Measurements from ENCODE around the gene BAG1. TPM values are rescaled to one million over a fixed set of nuclear protein-coding genes. Genes with fewer than 3 reads are reported as not detected.
A peak's percentile ranks its signal among the peaks of the same experiment; 100 is the strongest.

BAG1 gene
- total and polyA plus RNA-seq, 2 of the 13 experiments (the other 11 are each of a cell fraction or from before 2014, with no cell fraction given) = 23.1 to 59.5 TPM

DNA sequence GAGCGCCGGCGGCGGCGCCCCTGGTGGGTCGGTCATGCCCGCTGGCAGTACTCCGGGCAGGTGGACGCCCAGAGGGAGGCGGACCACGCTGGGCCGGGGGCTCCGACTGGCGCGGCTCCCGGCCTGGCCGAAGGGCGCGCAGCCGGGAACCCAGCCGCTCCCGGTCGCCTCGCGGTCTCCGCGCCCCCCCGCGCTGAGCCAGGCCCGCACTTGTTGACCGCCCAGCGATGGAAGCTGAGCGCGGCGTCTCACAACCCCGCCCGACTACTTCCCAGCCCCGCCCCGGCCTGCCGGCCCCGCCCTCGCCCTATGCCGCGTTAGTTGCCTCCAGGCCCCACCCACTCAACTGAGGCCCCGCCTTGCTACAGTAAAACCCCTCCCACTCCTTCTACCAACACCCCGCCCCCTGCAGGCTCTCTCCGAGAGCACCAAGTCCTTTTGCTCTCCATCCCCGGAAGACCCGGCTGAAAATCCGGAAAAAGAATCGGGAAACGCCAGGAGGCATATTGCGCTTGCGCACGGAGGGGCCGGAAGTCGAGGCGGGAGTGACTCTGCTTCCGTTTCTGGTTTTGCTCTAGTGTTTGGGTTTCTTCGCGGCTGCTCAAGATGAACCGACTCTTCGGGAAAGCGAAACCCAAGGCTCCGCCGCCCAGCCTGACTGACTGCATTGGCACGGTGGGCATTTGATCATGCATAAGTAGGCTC is at the start of gene BAG1, which contains the start of gene CHMP5 (continued):
- TF ChIP-seq, protein P1, sequence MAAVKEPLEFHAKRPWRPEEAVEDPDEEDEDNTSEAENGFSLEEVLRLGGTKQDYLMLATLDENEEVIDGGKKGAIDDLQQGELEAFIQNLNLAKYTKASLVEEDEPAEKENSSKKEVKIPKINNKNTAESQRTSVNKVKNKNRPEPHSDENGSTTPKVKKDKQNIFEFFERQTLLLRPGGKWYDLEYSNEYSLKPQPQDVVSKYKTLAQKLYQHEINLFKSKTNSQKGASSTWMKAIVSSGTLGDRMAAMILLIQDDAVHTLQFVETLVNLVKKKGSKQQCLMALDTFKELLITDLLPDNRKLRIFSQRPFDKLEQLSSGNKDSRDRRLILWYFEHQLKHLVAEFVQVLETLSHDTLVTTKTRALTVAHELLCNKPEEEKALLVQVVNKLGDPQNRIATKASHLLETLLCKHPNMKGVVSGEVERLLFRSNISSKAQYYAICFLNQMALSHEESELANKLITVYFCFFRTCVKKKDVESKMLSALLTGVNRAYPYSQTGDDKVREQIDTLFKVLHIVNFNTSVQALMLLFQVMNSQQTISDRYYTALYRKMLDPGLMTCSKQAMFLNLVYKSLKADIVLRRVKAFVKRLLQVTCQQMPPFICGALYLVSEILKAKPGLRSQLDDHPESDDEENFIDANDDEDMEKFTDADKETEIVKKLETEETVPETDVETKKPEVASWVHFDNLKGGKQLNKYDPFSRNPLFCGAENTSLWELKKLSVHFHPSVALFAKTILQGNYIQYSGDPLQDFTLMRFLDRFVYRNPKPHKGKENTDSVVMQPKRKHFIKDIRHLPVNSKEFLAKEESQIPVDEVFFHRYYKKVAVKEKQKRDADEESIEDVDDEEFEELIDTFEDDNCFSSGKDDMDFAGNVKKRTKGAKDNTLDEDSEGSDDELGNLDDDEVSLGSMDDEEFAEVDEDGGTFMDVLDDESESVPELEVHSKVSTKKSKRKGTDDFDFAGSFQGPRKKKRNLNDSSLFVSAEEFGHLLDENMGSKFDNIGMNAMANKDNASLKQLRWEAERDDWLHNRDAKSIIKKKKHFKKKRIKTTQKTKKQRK (IDR thresholded peaks at IDR 0.05; ENCODE audit: low read length) = no peak
- no peak for TF ChIP-seq ZMYM4 (CRISPR knock-in tag; IDR thresholded peaks at IDR 0.05)
- TF ChIP-seq ZNF749 (CRISPR knock-in tag; IDR thresholded peaks at IDR 0.05; ENCODE audit: borderline replicate concordance) = no peak
- TF ChIP-seq FOXK1 (CRISPR knock-in tag; IDR thresholded peaks at IDR 0.05; ENCODE audit: borderline replicate concordance, low read depth) = 0 out of 2 replicates have a peak, but pooled peaks have one; percentile 40
- TF ChIP-seq ZNF329 (CRISPR knock-in tag; IDR thresholded peaks at IDR 0.05; ENCODE audit: low read depth) = no peak
- no peak for TF ChIP-seq ZMYM2 (CRISPR knock-in tag; IDR thresholded peaks at IDR 0.05)
- no peak for TF ChIP-seq ZNF761 (CRISPR knock-in tag; conservative IDR thresholded peaks at IDR 0.05)
- TF ChIP-seq ZBTB7A (CRISPR knock-in tag; IDR thresholded peaks at IDR 0.05) = no peak
- TF ChIP-seq TERF1 (CRISPR knock-in tag; IDR thresholded peaks at IDR 0.05) = no peak
- TF ChIP-seq, protein P2, sequence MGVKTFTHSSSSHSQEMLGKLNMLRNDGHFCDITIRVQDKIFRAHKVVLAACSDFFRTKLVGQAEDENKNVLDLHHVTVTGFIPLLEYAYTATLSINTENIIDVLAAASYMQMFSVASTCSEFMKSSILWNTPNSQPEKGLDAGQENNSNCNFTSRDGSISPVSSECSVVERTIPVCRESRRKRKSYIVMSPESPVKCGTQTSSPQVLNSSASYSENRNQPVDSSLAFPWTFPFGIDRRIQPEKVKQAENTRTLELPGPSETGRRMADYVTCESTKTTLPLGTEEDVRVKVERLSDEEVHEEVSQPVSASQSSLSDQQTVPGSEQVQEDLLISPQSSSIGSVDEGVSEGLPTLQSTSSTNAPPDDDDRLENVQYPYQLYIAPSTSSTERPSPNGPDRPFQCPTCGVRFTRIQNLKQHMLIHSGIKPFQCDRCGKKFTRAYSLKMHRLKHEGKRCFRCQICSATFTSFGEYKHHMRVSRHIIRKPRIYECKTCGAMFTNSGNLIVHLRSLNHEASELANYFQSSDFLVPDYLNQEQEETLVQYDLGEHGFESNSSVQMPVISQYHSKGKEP (CRISPR knock-in tag; IDR thresholded peaks at IDR 0.05) = no peak
- TF ChIP-seq ATF2 (CRISPR knock-in tag; IDR thresholded peaks at IDR 0.05) = no peak
- TF ChIP-seq PPARG (CRISPR knock-in tag; conservative IDR thresholded peaks at IDR 0.05) = no peak
- no peak for TF ChIP-seq ZBTB7B (CRISPR knock-in tag; IDR thresholded peaks at IDR 0.05)
- no peak for TF ChIP-seq ZNF512B (CRISPR knock-in tag; IDR thresholded peaks at IDR 0.05; ENCODE audit: borderline replicate concordance)
- no peak for TF ChIP-seq MTA3 (CRISPR knock-in tag; IDR thresholded peaks at IDR 0.05)
- TF ChIP-seq BRD4 (CRISPR knock-in tag; IDR thresholded peaks at IDR 0.05) = no peak
- 0 out of 2 replicates have a peak, but pooled peaks have one; percentile 18 for TF ChIP-seq ZNF607 (CRISPR knock-in tag; IDR thresholded peaks at IDR 0.05; ENCODE audit: borderline replicate concordance)
- TF ChIP-seq, protein P3, sequence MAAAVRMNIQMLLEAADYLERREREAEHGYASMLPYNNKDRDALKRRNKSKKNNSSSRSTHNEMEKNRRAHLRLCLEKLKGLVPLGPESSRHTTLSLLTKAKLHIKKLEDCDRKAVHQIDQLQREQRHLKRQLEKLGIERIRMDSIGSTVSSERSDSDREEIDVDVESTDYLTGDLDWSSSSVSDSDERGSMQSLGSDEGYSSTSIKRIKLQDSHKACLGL (CRISPR knock-in tag; IDR thresholded peaks at IDR 0.05) = no peak

Measured in HepG2 (cell line).